Measurements from ENCODE around the gene CDHR2.

The CDHR2 gene

DNA sequence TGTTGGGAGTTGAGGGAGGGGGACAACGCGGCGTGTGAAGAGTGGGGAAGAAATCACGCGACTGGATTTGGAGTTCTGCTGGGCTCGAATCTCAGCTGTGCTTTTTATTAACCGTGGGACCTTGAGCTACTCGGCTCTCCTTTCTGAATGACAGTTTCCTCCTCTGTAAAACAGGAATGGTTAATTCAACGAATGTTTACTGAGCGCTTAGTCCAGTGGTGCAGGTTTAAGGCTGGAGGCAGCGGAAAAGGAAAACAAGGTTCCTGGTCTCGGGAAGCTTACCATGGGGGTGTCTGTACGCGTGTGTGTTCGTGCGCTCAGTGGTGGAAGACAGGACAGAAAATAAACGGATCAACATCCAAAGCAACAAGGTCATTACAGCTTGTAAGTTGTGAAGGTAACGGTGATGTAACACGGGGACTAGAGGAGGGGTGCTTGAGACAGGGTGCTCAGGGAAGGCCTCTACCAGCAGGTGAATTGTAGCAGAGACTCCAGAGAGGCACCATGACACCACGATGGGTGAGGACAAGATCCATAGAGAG, 81.6 kb downstream of the CDHR2 start (continued):
- TF ChIP-seq SP7 (tag by site-specific recombination; IDR thresholded peaks at IDR 0.05) (peak; percentile 32; the same call in 1 of the 2 replicates), ZNF2 (tag by site-specific recombination; IDR thresholded peaks at IDR 0.05) (no peak), KLF9 (tag by site-specific recombination; IDR thresholded peaks at IDR 0.05; ENCODE audit: low read depth) (no peak; the same call in 1 of the 2 replicates), SCRT2 (tag by site-specific recombination; IDR thresholded peaks at IDR 0.05) (peak; percentile 68)

DNA sequence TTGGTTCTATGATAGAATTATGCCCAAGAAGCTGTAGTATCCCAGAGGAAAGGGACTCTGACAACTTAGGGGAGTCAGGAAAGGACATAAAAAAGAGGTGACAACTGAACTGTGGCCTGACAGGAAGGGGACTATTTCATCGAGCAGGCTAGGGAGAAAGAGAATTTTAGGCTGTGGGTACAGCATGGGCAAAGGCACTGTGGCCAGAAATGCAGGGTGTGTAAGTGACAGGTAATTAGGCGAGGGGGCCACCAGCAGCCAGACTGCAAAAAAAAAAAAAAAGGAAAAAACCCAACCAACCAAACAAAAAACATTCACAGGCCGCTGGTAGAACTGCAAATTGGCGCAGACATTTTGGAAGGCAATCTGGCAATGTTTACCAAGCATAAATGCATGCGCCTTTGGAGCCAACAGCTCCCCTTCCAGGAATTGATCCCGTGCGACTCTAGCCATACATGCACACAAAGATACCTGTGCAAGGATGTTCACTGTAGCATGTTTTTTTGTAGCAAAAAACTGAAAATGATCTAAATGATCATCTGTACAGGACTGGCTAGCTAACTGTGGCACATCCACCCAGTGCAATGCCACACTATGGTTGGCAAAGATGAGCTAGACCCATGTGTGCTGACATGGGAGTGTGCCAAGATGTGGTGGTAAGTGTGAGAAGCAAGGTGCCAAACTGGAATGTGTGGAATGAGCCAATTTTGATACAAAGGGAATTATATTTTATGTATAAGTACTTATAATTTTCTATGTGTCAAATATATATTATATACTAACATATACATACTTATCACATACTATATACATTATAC, 82.5 kb downstream of the CDHR2 start:
- no peak overlapping the region for H3K27ac ChIP-seq (ENCODE audit: extremely low read depth, low read depth, low read length)
- POLR2A ChIA-PET, result interaction anchor here (2.0 kb wide), 1 partner anchor 16 kb away, joined by 10 read pairs; the partner anchor contains the start of gene TSPAN17
- peaks cover 6% of the 10 kb centered on the region; the same call in 1 of the 2 replicates for H3K4me1 ChIP-seq (ENCODE audit: control insufficient read depth, insufficient read depth, low read length)
- no peaks in the 10 kb centered on the region for H3K9me3 ChIP-seq (ENCODE audit: control insufficient read depth, insufficient read depth, low read depth, low read length)
- H3K4me3 ChIP-seq (ENCODE audit: low read depth, low read length), result no peak overlapping the region
- CTCF ChIA-PET, result interaction anchor here (0.6 to 1.2 kb wide), 3 partner anchors 10 to 61 kb away, joined by 3 to 4 read pairs (median 3); no protein-coding TSS in a partner anchor
- TF ChIP-seq, protein P1, sequence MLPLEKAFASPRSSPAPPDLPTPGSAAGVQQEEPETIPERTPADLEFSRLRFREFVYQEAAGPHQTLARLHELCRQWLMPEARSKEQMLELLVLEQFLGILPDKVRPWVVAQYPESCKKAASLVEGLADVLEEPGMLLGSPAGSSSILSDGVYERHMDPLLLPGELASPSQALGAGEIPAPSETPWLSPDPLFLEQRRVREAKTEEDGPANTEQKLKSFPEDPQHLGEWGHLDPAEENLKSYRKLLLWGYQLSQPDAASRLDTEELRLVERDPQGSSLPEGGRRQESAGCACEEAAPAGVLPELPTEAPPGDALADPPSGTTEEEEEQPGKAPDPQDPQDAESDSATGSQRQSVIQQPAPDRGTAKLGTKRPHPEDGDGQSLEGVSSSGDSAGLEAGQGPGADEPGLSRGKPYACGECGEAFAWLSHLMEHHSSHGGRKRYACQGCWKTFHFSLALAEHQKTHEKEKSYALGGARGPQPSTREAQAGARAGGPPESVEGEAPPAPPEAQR (tag by site-specific recombination; IDR thresholded peaks at IDR 0.05), result no peak
- peak; percentile 92 for TF ChIP-seq ZNF623 (tag by site-specific recombination; IDR thresholded peaks at IDR 0.05)
- no peaks in the 10 kb centered on the region for H3K36me3 ChIP-seq (ENCODE audit: control insufficient read depth in 2 of 2, insufficient read depth in 1 of 2, low read length in 2 of 2)

DNA sequence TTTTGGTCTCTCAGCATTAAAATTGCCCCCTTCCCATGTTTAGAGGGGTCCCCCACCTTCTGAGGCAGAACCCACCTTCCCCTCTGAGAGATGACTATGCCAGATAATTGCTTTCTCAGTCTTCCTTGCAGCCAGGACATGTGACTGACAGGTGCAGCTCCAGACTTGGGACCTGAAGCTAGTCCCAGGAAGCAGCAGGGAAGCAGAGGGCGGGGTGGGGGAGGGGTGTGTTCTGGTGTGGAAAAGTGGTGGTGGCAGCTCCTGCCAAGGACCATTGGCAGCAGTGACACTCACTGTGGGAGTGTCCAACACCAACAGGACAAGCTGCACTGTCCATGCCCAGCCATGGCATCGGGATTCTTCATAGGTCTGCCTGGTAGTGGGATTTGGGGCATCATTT, 83.6 kb downstream of the CDHR2 start:
- Histone ChIP-seq H3K9me3 (ENCODE audit: control insufficient read depth, insufficient read depth, low read depth, low read length) (no peaks in the 10 kb centered on the region), H3K27ac (ENCODE audit: extremely low read depth, low read depth, low read length) (no peak overlapping the region), H3K36me3 (ENCODE audit: control insufficient read depth in 2 of 2, insufficient read depth in 1 of 2, low read length in 2 of 2) (no peaks in the 10 kb centered on the region), H3K4me1 (ENCODE audit: control insufficient read depth, insufficient read depth, low read length) (peaks cover 4% of the 10 kb centered on the region; the same call in 1 of the 2 replicates), H3K4me3 (ENCODE audit: low read depth, low read length) (no peak overlapping the region)
- ChIA-PET POLR2A (interaction anchor here (0.9 kb wide), 1 partner anchor 22 kb away, joined by 3 read pairs; no protein-coding TSS in a partner anchor), CTCF (interaction anchor here (0.7 kb wide), 1 partner anchor 277 kb away, joined by 3 read pairs; no protein-coding TSS in a partner anchor)
- TF ChIP-seq, protein P2, sequence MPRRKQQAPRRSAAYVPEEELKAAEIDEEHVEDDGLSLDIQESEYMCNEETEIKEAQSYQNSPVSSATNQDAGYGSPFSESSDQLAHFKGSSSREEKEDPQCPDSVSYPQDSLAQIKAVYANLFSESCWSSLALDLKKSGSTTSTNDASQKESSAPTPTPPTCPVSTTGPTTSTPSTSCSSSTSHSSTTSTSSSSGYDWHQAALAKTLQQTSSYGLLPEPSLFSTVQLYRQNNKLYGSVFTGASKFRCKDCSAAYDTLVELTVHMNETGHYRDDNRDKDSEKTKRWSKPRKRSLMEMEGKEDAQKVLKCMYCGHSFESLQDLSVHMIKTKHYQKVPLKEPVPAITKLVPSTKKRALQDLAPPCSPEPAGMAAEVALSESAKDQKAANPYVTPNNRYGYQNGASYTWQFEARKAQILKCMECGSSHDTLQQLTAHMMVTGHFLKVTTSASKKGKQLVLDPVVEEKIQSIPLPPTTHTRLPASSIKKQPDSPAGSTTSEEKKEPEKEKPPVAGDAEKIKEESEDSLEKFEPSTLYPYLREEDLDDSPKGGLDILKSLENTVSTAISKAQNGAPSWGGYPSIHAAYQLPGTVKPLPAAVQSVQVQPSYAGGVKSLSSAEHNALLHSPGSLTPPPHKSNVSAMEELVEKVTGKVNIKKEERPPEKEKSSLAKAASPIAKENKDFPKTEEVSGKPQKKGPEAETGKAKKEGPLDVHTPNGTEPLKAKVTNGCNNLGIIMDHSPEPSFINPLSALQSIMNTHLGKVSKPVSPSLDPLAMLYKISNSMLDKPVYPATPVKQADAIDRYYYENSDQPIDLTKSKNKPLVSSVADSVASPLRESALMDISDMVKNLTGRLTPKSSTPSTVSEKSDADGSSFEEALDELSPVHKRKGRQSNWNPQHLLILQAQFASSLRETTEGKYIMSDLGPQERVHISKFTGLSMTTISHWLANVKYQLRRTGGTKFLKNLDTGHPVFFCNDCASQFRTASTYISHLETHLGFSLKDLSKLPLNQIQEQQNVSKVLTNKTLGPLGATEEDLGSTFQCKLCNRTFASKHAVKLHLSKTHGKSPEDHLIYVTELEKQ (tag by site-specific recombination; IDR thresholded peaks at IDR 0.05; ENCODE audit: borderline replicate concordance), result 0 out of 2 replicates have a peak, but pooled peaks have one; percentile 25
- TF ChIP-seq ZNF404 (tag by site-specific recombination; IDR thresholded peaks at IDR 0.05) (no peak), ZNF354C (tag by site-specific recombination; IDR thresholded peaks at IDR 0.05; ENCODE audit: borderline replicate concordance, low read depth) (no peak), KLF1 (tag by site-specific recombination; IDR thresholded peaks at IDR 0.05) (peak; percentile 23; the same call in 1 of the 2 replicates)

DNA sequence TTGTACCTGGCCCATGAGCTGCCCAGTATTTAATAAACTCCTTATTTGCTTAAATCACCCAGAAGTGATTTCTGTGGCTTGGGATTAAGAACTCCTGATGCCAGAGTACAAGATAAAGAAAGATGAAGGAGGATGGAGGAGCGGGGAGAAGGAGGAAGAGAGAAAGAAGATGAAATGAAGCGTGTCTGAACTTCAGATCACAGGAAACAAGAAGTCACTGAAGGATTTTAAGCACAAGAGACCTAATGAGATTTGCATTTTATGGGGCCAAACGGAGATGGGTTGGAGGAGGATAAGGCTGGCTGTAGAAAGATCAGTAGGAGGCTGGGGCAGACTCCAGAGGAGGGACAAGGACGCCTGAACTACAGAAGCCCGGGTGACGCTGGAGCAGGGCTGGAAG, 84.5 kb downstream of the CDHR2 start:
- peaks cover 4% of the 10 kb centered on the region; the same call in 1 of the 2 replicates for H3K4me1 ChIP-seq (ENCODE audit: control insufficient read depth, insufficient read depth, low read length)
- TF ChIP-seq ZBTB17 (tag by site-specific recombination; IDR thresholded peaks at IDR 0.05) (peak; percentile 68), SCRT1 (tag by site-specific recombination; IDR thresholded peaks at IDR 0.05; ENCODE audit: borderline replicate concordance) (no peak)

More for the DNA sequence above, 84.5 kb downstream of the CDHR2 start:
- ChIA-PET POLR2A (no interaction called here), CTCF (interaction anchor here (0.7 to 1.5 kb wide), 2 partner anchors 13 to 185 kb away, joined by 3 to 5 read pairs; partner anchors contain the start of genes FAF2 and TSPAN17)
- H3K36me3 ChIP-seq (ENCODE audit: control insufficient read depth in 2 of 2, insufficient read depth in 1 of 2, low read length in 2 of 2), result no peaks in the 10 kb centered on the region
- H3K9me3 ChIP-seq (ENCODE audit: control insufficient read depth, insufficient read depth, low read depth, low read length), result no peaks in the 10 kb centered on the region
- H3K27ac ChIP-seq (ENCODE audit: extremely low read depth, low read depth, low read length), result no peak overlapping the region
- no peak overlapping the region for H3K4me3 ChIP-seq (ENCODE audit: low read depth, low read length)
